SIG-M5 (cell line): ENCODE results near the gene DAAM1.

Experiments
- DNase-seq: peaks from one replicate; lab custom pipeline; 2025; lab: John Stamatoyannopoulos, UW

The DAAM1 gene

DNA sequence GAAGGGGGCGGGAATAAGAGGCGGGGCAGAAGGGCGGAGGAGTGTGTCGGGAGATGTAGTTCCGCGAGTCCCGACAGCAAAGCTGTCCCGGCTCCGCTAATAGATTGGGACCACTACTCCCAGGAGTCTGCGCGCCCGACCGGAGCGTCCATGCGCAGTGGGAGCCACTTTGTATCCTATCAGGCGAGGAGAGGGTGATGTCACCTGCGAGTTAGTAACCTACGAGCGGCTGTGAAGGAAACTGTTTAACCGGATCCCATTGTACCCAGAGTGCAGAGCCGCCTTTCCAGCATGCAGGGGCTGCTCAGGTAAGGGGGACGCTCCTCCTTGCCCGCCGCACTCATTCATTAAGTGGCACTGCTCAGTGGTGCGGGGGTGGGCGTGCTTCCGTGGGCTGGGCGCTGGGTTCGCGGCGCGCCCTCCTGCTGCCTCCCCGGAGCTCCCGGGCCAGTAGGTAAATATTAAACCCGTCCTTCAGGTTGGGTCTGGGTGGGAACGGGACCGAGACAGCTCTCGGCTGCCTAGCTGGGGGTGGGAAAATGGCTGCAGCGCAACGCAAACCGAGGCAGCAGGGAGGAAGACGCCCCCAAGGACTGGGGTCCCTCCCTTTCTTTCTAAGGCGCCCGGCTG, at the start of gene DAAM1:
Gene DAAM1 (plus strand): TSS at position 207 of the 630 bp plus-strand sequence. CDS start 74,811 bp downstream, outside the sequence.
- DNase-seq, result peak; percentile 85

DNA sequence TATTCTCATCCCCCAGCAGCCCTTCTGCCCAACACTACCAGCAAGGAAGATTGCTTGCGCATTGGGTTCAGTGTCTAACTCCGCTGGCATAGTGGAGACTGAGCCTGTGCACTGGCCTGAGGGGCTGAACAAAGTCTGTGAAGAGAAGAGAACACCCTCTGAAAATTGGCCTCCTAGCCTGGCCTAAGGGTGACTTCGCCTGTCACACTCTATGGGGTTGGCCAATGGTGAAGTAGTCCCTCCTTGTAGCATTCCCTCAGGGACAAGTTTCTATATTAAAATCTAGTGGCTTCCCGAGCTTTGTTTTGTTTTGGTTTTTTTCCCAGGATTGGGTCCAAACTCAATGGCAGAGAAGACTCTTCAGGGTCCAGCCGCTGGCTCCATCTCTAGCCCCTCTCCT, 49.1 kb upstream of the DAAM1 start:
- DNase-seq, result no peak

DNA sequence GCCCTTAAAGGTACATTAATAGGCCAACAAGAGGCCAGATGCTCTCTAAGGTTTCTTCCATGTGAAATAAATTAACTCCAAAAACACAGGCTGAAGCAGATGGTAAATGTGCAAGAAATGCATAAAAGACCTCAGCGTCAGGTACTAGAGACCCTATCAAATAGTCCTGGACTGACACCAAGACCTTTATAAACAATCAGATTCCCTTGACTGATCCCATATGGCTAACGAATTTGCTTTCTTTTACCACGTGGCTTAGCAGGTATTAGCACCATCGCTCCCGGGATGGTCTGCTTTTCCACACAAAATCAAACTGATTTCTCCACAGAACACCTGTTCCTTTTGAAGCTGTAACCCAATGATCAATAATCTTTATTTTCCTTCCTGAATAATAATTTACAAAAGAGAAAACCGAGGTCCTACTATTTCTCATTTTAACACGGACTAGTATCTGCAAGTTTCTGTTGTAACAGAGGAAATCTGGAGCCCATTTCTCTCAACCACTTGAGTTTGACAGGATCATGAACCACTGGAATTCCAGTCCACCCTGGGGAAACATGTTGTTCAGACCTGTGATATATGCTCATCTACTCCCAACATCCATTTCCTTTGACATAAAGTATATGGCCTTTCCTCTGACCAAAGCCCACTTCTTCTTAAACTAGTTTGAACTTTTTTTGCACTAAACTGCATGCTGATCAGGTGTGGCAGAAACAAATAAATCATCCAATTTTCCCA, 48.2 kb upstream of the DAAM1 start:
- no peak for DNase-seq

DNA sequence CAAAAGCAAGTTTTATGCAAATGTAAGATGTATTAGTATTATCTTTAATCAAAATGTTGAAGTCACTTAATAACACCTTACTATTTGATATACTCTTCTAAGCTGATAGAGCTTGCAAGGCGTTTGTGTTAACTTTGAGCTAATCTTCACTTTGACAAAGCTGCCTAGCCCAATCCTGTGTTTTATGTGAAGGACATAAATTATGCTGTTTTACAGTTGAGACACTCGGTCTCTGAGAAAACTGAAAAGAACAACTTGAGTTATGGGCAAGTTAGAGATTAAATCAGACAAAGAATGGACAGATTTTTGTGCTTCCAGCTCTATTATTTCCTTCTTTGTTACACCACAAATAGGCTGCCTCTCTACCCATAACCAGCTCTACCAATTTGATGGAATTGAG, 42.0 kb upstream of the DAAM1 start:
- DNase-seq, result no peak

DNA sequence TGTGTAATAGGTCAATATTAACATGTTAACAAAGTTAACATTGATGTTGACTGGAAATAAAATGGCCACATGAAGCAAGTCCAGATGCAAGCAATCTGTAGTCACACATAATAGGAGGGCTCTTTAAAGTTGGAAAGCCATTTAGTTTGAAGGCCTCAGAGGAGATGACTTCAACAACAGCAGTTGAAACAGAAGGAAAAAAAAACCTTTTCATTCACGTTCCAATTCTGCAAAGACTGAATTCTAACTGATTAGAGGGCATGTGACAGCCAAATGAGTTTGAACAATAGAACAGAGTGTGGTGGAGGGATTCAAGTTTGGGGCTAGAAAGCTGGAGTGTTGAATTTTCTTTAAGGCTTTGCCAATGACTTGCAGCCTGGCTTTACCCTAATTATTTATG, 41.5 kb upstream of the DAAM1 start:
- DNase-seq, result no peak

DNA sequence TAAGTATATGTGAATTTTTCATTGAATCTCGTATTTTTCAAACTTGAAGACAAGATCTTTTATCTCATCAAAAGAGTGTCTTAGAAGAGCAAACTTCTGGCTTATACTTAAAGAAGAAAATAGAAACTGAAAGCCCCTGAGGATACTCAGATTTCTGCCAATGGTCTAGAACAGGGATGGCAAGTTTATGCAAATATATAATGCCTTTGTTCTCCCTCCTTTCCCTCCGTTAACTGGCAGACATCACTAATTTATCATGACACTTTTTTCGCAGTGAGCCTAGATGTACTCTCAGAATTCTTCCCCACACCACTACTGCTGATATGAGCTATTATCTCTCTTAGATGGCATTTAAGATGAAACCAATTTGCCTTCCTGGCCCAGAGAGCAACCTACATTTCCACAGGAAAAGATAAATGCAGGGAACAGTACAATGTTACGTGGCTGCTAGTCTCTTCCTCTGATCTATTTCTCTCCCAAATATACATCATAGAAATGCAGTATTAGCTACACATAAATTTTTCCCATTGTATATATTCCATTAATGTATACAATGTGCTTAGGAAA, 40.0 kb upstream of the DAAM1 start:
- no peak for DNase-seq

DNA sequence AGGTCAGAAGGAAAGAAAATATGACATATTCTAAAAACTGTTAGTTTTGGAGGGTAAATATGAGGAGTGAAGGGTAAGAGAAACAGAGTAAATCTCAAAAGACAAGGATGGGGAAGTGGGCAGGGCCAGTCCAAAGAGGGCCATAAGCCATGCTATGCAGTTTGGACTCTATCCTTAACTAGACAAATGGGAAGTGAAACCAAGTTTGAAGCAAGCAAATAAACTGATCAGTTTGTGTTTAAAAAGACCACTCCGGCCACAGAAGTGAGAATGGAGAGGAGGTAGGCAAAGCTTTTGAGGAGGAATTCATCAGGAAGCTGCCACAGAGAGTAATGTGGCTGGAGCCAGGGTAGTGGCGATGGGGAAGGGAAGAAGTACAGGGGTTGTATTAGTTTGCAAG, 37.5 kb upstream of the DAAM1 start:
- DNase-seq, result no peak

DNA sequence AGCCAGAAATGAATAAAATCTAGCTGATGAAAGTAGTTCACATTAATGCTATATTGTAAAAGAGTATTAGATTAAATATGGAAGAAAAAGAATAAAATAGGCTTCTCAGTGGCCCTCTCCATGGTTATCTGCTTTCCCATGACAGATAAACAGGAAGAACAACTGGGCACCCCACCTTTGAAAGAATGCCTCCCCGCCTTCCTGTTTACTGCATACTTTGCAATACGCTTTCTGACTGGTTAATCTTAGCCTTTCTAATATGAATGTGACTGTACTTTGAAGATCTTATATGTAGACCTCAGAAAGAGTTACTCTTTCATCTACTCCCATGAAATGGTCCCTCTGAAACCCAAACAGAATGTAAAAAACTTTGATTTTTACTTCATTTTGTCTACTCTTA, 34.1 kb upstream of the DAAM1 start:
- no peak for DNase-seq

DNA sequence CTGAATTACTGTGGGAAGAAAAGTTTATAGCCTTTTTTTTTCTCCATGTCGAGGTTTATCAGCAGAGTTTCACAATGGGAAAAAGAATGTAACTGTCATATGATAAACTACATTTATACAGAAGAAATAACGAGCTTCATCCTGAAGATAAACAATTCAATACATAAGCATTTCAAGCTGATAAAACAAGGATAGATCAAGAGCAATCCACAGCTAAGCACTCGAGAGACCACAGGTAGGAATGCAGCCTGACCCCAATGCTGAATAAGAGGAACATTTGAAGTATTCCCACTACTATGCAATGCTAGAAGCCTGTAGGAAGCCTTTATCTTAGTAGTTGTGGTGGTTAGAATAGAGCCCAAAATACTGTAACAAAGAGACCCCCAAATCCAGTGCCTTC, 32.6 kb upstream of the DAAM1 start:
- no peak for DNase-seq

DNA sequence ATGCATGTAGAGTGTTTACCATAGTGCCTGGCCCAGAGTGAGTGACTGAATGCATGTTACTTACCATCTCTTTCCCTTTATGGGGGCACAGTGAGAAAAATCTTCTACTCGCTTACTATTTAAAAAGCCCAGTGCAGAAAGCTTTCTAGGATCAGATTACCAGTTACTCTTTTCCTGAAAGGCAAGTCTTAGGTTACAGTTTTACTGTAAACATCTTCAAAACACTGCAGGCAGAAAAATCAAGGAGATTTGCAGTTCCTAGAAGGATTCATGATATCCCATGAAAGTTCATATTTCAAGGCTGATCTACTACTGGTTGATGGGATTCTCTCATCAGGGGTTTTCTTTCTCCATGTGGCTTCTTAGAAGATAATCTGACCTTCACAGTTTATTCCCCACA, 29.3 kb upstream of the DAAM1 start:
- no peak for DNase-seq

DNA sequence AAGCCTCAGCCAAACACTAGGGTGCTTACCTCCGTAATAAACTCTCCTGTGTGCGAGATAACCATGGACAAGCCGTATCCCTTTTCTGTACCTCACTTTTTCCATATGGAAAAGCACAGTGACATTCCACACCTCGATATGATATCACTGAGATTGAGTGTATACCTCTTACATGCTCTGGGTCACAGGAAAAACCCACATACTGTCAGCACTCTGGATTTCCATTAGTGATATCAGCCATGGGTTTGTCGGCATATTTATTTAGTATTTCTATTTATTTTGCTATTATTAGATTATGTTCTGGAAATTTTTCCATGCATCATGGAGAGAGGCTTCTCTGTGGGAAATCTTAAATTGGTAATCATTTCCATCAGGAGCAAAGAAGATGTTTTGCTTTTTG, 28.0 kb upstream of the DAAM1 start:
- no peak for DNase-seq

DNA sequence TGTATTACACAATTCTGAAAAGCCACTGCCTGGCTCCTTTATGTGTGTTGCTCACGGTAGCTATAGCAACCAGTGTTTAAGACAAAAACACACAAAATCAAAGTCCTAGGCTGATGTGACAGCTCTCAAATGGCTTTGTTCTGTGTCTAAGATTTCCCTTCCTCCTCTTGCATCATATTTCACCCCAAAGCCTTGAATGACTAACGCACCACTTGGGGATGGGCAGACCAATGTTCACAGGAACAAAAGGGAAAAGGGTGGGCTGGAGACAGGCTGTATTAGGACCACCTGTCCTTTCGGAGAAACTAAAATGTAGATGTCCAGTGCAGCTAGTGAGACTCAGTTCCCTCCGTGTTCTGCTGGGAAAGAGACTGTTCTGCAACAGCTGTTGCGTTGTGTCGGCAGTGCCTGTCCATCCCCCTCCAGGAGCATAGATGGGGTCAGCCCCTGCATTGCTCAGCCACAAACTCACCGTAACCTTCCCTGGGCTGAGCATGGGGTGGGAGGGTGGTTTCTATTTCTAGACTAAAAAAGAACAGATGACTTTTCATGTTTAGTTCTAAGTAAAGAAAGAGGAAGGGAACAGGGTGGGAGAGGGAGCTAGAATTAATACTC, 26.8 kb upstream of the DAAM1 start:
- no peak for DNase-seq

DNA sequence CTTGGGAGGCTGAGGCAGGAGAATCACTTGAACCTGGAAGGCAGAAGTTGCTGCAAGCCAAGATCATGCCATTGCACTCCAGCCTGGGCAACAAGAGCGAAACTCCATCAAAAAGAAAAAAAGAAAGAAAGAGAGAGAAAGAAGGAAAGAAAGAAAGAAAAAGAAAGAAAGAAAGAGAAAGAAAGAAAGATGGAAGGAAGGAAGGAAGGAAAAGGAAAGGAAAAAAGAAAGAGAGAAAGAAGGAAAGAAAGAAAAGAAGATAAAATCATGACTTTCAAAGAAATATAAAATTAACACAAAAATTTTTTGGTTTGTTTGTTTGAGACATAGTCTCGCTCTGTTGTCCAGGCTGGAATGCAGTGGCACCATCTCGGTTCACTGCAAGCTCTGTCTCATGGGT, 22.2 kb upstream of the DAAM1 start:
- no peak for DNase-seq

DNA sequence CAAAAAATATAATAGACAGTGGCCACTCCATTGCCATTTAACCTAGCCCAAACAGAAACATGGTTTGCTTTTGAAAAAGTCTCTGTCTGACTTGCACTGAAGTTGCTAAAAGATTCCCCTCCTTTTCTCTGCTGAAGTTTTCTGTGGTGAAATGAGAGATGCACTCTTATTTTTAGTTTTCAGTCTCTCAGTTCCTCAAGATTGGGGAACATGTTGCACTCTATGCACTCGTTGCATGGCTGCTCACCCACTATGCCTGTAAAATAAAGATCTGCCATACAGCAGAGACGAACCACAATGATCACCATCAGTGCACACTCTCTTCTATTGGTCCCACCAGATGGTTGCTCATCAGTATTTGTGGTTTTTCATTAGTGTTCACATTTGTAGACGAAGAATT, 13.1 kb upstream of the DAAM1 start:
- DNase-seq, result no peak

DNA sequence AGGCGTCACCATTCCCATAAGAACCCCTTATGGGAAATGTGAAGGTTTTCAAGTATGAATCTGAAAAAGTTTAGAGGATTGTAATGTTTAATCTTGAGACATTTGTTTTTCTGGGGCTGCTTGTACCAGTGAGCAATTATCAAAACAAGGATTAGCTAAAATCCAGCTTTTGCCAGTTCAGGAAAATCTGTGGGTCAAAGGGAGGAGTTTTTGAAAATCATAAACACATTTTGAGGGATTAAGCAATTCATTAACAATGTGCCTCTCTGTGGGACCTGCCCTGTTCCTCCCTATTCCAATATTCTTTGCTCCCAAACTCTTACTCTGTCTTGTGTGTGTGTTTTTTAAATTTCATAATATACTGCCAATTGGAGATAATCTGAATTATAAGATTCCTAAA, 11.7 kb upstream of the DAAM1 start:
- DNase-seq, result no peak

DNA sequence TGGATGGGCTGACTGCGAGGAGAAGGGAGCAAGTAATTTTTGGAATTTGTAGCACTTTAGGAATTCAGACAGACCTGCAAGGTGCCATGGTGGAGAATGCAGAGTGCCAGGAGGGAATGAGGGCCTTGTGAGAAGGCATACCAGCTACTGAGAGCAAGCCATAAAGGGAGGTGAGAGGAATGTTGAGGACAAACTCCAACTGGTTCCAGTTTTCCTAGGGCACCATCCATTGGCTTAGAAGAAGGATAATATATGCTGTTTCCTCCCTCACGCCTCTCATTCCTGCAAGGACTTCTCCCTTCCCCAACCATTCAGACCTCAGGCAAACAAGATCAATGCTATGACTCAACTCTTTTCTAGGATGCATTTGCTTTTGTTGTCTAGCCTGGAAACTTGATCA, 11.2 kb upstream of the DAAM1 start:
- no peak for DNase-seq

DNA sequence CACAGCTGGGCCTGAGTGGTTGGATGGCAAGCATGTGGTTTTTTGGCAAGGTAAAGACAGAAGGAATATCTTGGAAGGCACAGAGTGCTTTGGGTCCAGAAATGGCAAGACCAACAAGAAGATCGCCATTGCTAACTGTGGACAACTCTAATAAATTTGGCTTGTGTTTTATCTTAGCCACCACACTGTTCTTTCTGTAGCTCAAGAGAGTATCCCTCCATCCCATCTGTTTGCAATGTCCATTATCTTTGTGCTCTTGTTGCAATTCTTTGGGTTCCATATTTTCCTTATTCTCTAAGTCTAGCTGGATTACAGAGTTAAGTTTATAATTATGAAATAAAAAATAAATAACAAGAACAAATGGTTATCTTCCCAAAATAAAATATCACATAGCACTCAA, 6.7 kb upstream of the DAAM1 start:
- no peak for DNase-seq

DNA sequence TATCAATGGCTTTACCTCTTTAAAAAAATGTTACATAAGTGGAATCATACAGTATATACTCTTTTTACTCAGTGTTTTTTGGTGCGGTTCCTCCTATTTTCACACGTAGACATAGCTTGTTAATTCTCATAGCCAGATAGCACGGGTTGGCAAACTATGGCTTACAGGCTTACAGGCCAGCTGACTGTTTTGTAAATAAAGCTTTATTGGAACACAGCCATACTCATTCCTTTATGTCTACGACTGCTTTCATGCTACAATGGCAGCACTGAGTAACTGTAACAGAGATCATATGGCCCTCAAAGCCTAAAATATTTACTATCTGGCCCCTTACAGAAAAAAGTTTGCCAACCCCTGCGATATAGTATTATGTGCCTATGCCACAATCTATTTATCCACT, 5.8 kb upstream of the DAAM1 start:
- no peak for DNase-seq

DNA sequence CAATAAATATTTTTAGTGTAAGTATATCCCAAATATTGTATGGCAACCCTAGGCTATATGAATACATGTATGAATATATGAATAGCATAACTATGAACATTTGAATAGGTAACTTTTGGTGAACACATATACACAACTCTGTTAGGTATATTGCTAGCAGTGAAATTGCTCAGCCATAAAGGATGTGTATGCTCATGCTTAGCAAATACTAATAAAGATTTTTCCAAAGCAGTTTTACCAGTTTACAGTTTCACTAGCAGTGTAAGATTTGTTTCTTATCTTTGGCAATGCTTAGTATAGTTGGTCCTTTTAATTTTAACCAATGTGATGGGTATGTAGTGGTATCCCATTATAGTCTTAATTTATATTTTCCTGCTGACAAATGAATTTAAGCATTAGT, 5.3 kb upstream of the DAAM1 start:
- no peak for DNase-seq

DNA sequence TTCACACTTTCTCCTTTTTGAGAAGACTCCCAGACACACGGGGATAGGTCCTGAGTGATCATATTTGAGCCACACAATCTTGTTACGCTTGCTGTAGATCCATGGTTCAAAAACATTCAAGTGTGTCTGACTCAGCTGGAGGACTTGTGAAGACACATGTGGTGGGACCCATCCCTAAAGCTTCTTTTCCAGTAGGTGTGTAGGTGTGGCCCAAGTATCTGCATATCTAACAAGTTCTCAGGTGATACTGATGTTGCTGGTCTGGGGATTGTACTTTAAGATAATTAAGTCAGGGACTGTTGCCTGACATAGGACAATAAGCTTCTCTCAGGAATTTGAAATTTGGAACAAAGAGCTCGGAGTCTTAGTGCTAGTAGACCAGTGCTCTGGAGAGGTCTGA, 4.1 kb upstream of the DAAM1 start:
- DNase-seq, result no peak

DNA sequence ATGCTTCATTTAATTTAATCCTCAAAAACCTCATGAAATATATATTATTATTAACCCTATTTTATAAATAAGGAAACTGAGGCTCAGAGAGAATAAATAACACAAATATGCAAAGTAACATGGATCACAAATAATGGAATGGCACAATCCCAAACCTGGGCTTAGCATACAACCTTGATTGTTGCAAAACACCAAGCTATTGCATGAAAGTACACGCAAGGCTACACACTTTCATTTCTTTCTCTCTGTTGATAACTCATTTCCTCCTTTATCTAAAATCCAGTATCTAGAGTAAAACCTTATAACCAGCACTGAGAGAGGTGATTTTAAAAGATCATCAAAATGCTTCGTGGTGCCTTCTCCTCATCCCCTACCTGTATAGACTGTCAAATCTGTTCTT, 2.8 kb upstream of the DAAM1 start:
- DNase-seq, result no peak

DNA sequence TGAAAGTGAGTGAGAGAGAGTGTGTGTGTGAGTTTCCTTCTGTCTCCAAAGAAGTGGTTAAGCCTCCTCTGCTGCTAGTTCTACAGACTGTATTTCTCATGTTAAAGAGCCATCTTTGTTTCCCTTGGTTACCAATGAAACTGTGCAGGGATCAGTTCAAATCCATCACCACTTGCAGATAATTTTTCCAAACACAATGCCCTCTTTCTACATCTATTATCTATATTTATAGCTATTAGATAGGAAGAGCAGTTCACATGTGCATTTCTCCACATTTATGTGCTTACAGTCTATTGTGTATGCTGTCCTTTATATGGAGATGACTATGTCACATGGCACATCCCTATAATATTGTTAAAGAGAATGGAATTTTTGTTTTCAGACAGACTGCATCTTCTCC, 2.2 kb upstream of the DAAM1 start:
- DNase-seq, result no peak

DNA sequence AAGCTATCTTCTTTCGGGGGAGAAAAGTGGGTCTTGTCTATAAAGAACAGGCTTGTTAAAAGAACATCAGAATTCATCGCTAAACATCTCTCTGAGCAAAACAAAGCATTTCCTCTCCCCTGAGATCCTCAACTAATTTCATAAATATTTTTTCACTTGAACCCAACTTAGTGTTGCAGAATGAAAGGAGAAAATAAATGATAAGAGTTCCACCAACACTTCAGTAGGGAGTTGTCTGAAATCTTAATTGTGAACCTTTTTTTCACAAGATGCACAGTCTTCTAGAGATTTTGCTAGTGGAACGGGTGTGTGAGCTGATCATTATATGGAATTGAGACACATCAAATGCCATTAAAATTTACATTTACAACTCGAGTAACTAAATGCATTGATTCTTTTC, 1.3 kb upstream of the DAAM1 start:
- DNase-seq, result no peak
